HT-29 (cell line): ENCODE data around the gene VIM. TPM values are rescaled to one million over a fixed set of nuclear protein-coding genes. Genes with fewer than 3 reads are reported as not detected.
A peak's percentile ranks its signal among the peaks of the same experiment; 100 is the strongest.
"Not testable (repeated sequence)": the region's sequence is repeated elsewhere in the genome, so short reads cannot be mapped to it uniquely, and the experiment has no call there.

Experiments
- DNase-seq: peaks from one replicate; pipeline ENCODE4 v3.0.0-alpha.2; 2015; ENCODE audit warnings: low spot score
- total RNA-seq: library from RNA; depleted of rRNA; stranded (reverse); fragments of >200 nt; shearing (Covaris generic); gene quantifications from 2 replicates; pipeline ENCODE4 v1.2.3, GENCODE V29; 2014; rRNA removed

Gene VIM
- total RNA-seq, 1 experiment from 2014 or later, result not detected

- no peak for DNase-seq
These were observed 28.0 kb downstream of the VIM start for GRCh38 chr10:17256051-17256450.

GRCh38 chr10:17256627-17257026 is 28.6 kb downstream of the VIM start:
- no peak for DNase-seq

- DNase-seq, result peak; percentile 74
These were observed 29.7 kb downstream of the VIM start for GRCh38 chr10:17257466-17258321.

- no peak for DNase-seq
These were observed 34.5 kb downstream of the VIM start for GRCh38 chr10:17262502-17262901.

- no peak for DNase-seq
These were observed 35.5 kb downstream of the VIM start for GRCh38 chr10:17263580-17263979.

- DNase-seq, result no peak
These were observed 37.4 kb downstream of the VIM start for GRCh38 chr10:17265468-17265867.

GRCh38 chr10:17266549-17266948 is 38.5 kb downstream of the VIM start:
- DNase-seq, result not testable (repeated sequence)

- no peak for DNase-seq
These were observed 44.6 kb downstream of the VIM start for GRCh38 chr10:17272648-17273047.

GRCh38 chr10:17273403-17273802 is 45.4 kb downstream of the VIM start:
- DNase-seq, result no peak

GRCh38 chr10:17276756-17277424 is 48.8 kb downstream of the VIM start:
- DNase-seq, result no peak

GRCh38 chr10:17278607-17279240 is 50.7 kb downstream of the VIM start:
- DNase-seq, result no peak

- no peak for DNase-seq
These were observed 54.3 kb downstream of the VIM start for GRCh38 chr10:17282311-17282710.

- no peak for DNase-seq
These were observed 58.8 kb downstream of the VIM start for GRCh38 chr10:17286562-17287550.

Other genes starting within 250 kb of the VIM start
- under 0.01 TPM in 1 of 2 replicates, not detected in the other for gene CUBN, start 98.4 kb upstream of the VIM start, total RNA-seq
- 1.3 and 3.2 TPM in 2 replicates for gene TRDMT1, start 26.6 kb upstream of the VIM start, total RNA-seq
- gene ST8SIA6, start 226.4 kb downstream of the VIM start, total RNA-seq, result not detected in 2 replicates